Measurements from ENCODE around the gene NFATC2IP. TPM values are rescaled to one million over a fixed set of nuclear protein-coding genes. Genes with fewer than 3 reads are reported as not detected.

The NFATC2IP gene
- total RNA-seq, 1 donor: 18.1 TPM

GRCh38 chr16:28930652-28931051 lies 20.1 kb upstream of the NFATC2IP start:
- H2AFZ ChIP-seq (ENCODE audit: low read length): no peak overlapping the region
- no peaks in the 10 kb centered on the region for H4K20me1 ChIP-seq (ENCODE audit: insufficient read depth, low read length)
- no peaks in the 10 kb centered on the region for H3K36me3 ChIP-seq (ENCODE audit: insufficient read depth, low read length)
- H3K27me3 ChIP-seq (ENCODE audit: insufficient read depth, low read length): no peaks in the 10 kb centered on the region
- H3K4me3 ChIP-seq (ENCODE audit: insufficient read depth, low read length): no peak overlapping the region
- no peaks in the 10 kb centered on the region for H3K79me2 ChIP-seq (ENCODE audit: insufficient read depth, low read length)
- peak; percentile 27 for DNase-seq (ENCODE audit: insufficient read length, low spot score, missing footprints)
- TF ChIP-seq CTCF (IDR thresholded peaks at IDR 0.05; ENCODE audit: extremely low read depth, low read depth, low read length): no peak
- no peak overlapping the region for H3K27ac ChIP-seq (ENCODE audit: low read depth, low read length)
- no peaks in the 10 kb centered on the region for H3K9me3 ChIP-seq (ENCODE audit: low read depth, low read length)
- peaks cover 9% of the 10 kb centered on the region for H3K4me1 ChIP-seq (ENCODE audit: insufficient read depth, low read length)
- H3K4me2 ChIP-seq (ENCODE audit: insufficient read depth, low read length): no peak overlapping the region

GRCh38 chr16:28931801-28932225 lies 18.9 kb upstream of the NFATC2IP start, which contains the start of gene CD19:
Gene CD19 (plus strand): TSS chr16:28931971. CDS start chr16:28932001, 30 bp downstream.
- Histone ChIP-seq H4K20me1 (ENCODE audit: insufficient read depth, low read length) (no peaks in the 10 kb centered on the region), H3K36me3 (ENCODE audit: insufficient read depth, low read length) (no peaks in the 10 kb centered on the region), H2AFZ (ENCODE audit: low read length) (no peak within 1 kb of the TSS), H3K4me2 (ENCODE audit: insufficient read depth, low read length) (no peak within 1 kb of the TSS), H3K9me3 (ENCODE audit: low read depth, low read length) (no peaks in the 10 kb centered on the region), H3K4me1 (ENCODE audit: insufficient read depth, low read length) (peaks cover 5% of the 10 kb centered on the region), H3K79me2 (ENCODE audit: insufficient read depth, low read length) (no peaks in the 10 kb centered on the region), H3K27me3 (ENCODE audit: insufficient read depth, low read length) (no peaks in the 10 kb centered on the region), H3K4me3 (ENCODE audit: insufficient read depth, low read length) (no peak within 1 kb of the TSS), H3K27ac (ENCODE audit: low read depth, low read length) (no peak within 1 kb of the TSS)
- TF ChIP-seq CTCF (IDR thresholded peaks at IDR 0.05; ENCODE audit: extremely low read depth, low read depth, low read length): no peak
- peak; percentile 47 for DNase-seq (ENCODE audit: insufficient read length, low spot score, missing footprints)

GRCh38 chr16:28932339-28933141 lies 18.2 kb upstream of the NFATC2IP start:
- Histone ChIP-seq H3K27me3 (ENCODE audit: insufficient read depth, low read length) (no peaks in the 10 kb centered on the region), H3K36me3 (ENCODE audit: insufficient read depth, low read length) (no peaks in the 10 kb centered on the region), H2AFZ (ENCODE audit: low read length) (no peak overlapping the region), H3K79me2 (ENCODE audit: insufficient read depth, low read length) (no peaks in the 10 kb centered on the region), H3K4me2 (ENCODE audit: insufficient read depth, low read length) (no peak overlapping the region), H3K27ac (ENCODE audit: low read depth, low read length) (no peak overlapping the region), H3K4me3 (ENCODE audit: insufficient read depth, low read length) (no peak overlapping the region), H4K20me1 (ENCODE audit: insufficient read depth, low read length) (no peaks in the 10 kb centered on the region), H3K9me3 (ENCODE audit: low read depth, low read length) (no peaks in the 10 kb centered on the region), H3K4me1 (ENCODE audit: insufficient read depth, low read length) (peaks cover 5% of the 10 kb centered on the region)
- peak; percentile 62 for DNase-seq (ENCODE audit: insufficient read length, low spot score, missing footprints)
- no peak for TF ChIP-seq CTCF (IDR thresholded peaks at IDR 0.05; ENCODE audit: extremely low read depth, low read depth, low read length)

GRCh38 chr16:28933171-28933570 lies 17.6 kb upstream of the NFATC2IP start:
- no peak for TF ChIP-seq CTCF (IDR thresholded peaks at IDR 0.05; ENCODE audit: extremely low read depth, low read depth, low read length)
- peak; percentile 75 for DNase-seq (ENCODE audit: insufficient read length, low spot score, missing footprints)
- Histone ChIP-seq H3K4me2 (ENCODE audit: insufficient read depth, low read length) (no peak overlapping the region), H3K27ac (ENCODE audit: low read depth, low read length) (no peak overlapping the region), H3K4me3 (ENCODE audit: insufficient read depth, low read length) (no peak overlapping the region), H3K79me2 (ENCODE audit: insufficient read depth, low read length) (no peaks in the 10 kb centered on the region), H3K4me1 (ENCODE audit: insufficient read depth, low read length) (peaks cover 5% of the 10 kb centered on the region), H3K36me3 (ENCODE audit: insufficient read depth, low read length) (no peaks in the 10 kb centered on the region), H3K9me3 (ENCODE audit: low read depth, low read length) (no peaks in the 10 kb centered on the region), H3K27me3 (ENCODE audit: insufficient read depth, low read length) (no peaks in the 10 kb centered on the region), H4K20me1 (ENCODE audit: insufficient read depth, low read length) (no peaks in the 10 kb centered on the region), H2AFZ (ENCODE audit: low read length) (no peak overlapping the region)
